ENCODE measurements around the gene PRKACA. TPM values are rescaled to one million over a fixed set of nuclear protein-coding genes. Genes with fewer than 3 reads are reported as not detected.

PRKACA gene
- total and polyA plus RNA-seq, 4 donors, result 43.7 to 103 (median 67.9) TPM

DNA sequence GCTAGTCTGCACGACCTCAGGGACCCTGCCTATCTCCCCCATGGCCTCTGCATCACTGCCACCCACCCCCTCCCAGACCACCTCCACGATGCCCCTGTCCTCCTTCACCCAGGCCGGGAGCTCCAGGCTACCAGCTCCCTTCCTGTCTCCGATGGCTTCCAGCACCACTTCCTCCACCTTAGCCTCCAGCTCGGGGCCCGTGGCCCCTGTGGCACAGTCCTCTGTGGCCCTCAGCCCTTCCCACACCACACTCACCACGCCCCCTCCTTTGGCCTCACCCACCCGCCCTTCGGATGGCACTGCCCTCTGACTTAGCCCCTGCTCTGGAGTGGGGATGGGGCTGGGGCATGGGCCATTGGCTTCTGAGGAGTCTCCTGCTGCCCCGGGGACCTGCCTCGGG lies 62.8 kb downstream of the PRKACA start:
- WGBS, 2 donors, result 41 to 61% methylated on average over 11 of the region's 11 CpGs
- no peak for DNase-seq
- no peak for ATAC-seq (ENCODE audit: insufficient read depth, low FRiP score)
- Histone ChIP-seq H3K27me3 (ENCODE audit: control insufficient read depth in 3 of 3, insufficient read depth in 3 of 3, low read length in 2 of 3) (peaks cover 0 to 6% (median 5%) of the 10 kb centered on the region in 3 donors), H3K9ac (ENCODE audit: insufficient read depth in 1 of 2, low read length in 2 of 2) (no peak overlapping the region), H3K27ac (ENCODE audit: low read depth in 1 of 2, low read length in 1 of 2) (no peak overlapping the region), H3K4me3 (no peak overlapping the region), H3K9me3 (ENCODE audit: control insufficient read depth in 4 of 4, insufficient read depth in 3 of 4, low read length in 3 of 4) (peaks cover 0 to 6% (median 0%) of the 10 kb centered on the region in 4 donors), H3K4me1 (ENCODE audit: control insufficient read depth in 5 of 5, insufficient read depth in 5 of 5, low read length in 5 of 5) (peaks cover 3 to 11% (median 4%) of the 10 kb centered on the region in 5 donors), H3K36me3 (ENCODE audit: control insufficient read depth in 4 of 4, insufficient read depth in 4 of 4, low read length in 4 of 4) (peaks cover 0 to 15% (median 3%) of the 10 kb centered on the region in 4 donors)
- TF ChIP-seq, protein P1, sequence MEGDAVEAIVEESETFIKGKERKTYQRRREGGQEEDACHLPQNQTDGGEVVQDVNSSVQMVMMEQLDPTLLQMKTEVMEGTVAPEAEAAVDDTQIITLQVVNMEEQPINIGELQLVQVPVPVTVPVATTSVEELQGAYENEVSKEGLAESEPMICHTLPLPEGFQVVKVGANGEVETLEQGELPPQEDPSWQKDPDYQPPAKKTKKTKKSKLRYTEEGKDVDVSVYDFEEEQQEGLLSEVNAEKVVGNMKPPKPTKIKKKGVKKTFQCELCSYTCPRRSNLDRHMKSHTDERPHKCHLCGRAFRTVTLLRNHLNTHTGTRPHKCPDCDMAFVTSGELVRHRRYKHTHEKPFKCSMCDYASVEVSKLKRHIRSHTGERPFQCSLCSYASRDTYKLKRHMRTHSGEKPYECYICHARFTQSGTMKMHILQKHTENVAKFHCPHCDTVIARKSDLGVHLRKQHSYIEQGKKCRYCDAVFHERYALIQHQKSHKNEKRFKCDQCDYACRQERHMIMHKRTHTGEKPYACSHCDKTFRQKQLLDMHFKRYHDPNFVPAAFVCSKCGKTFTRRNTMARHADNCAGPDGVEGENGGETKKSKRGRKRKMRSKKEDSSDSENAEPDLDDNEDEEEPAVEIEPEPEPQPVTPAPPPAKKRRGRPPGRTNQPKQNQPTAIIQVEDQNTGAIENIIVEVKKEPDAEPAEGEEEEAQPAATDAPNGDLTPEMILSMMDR (IDR thresholded peaks at IDR 0.05; ENCODE audit: control extremely low read depth, extremely low read depth), result no peak

DNA sequence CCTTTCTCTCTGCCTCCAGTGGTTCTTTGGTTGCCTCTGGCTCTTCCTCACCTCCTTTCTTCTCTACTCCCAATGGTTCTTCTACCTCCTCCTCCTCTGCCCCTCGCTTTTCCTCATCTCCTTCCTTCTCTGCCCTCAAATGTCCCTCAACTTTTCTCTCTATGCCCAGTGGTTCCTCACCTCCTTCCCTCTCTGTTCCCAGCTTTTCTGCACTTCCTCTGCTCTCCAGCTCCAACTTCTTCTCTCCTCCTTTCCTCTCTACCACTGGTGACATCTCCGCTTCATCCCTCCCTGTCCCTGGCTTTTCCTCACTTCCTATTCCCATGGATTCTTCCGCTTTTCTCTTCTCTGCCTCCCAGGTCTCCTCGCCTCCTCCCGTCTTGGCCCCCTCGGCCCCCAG lies 63.5 kb downstream of the PRKACA start:
- Histone ChIP-seq H3K4me1 (ENCODE audit: control insufficient read depth in 5 of 5, insufficient read depth in 5 of 5, low read length in 5 of 5) (peaks cover 3 to 11% (median 4%) of the 10 kb centered on the region in 5 donors), H3K27ac (ENCODE audit: low read depth in 1 of 2, low read length in 1 of 2) (no peak overlapping the region), H3K9ac (ENCODE audit: insufficient read depth in 1 of 2, low read length in 2 of 2) (no peak overlapping the region), H3K4me3 (no peak overlapping the region), H3K36me3 (ENCODE audit: control insufficient read depth in 4 of 4, insufficient read depth in 4 of 4, low read length in 4 of 4) (peaks cover 0 to 16% (median 3%) of the 10 kb centered on the region in 4 donors), H3K27me3 (ENCODE audit: control insufficient read depth in 3 of 3, insufficient read depth in 3 of 3, low read length in 2 of 3) (peaks cover 0 to 6% (median 5%) of the 10 kb centered on the region in 3 donors), H3K9me3 (ENCODE audit: control insufficient read depth in 4 of 4, insufficient read depth in 3 of 4, low read length in 3 of 4) (peaks cover 0 to 6% (median 0%) of the 10 kb centered on the region in 4 donors)
- WGBS, 2 donors, result 75 to 78% methylated on average over 6 of the region's 6 CpGs
- ATAC-seq (ENCODE audit: insufficient read depth, low FRiP score) (no peak), DNase-seq (no peak)
- TF ChIP-seq, protein P1 (IDR thresholded peaks at IDR 0.05; ENCODE audit: control extremely low read depth, extremely low read depth), result no peak

DNA sequence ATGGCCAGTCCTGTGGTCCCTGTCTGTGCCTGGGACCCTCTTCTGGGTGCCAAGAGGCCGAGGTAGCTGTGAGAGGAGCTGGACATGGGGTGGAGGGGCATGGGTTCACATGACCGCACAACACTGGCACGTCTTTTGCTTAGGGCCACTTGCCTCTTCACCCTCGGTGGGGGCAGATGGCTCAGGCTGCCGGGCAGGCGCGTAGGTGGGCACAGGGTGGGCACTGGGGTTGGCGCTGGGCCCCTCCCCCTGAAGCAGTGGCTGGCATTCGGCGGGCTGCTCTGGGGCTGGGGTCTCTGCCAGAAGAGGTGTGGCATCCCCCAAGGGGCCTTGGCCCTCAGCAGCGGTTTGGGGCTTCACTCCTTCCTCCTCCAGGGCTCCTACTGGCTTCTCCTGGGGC lies 64.1 kb downstream of the PRKACA start:
- H3K27me3 ChIP-seq (ENCODE audit: control insufficient read depth in 3 of 3, insufficient read depth in 3 of 3, low read length in 2 of 3), result peaks cover 0 to 3% (median 3%) of the 10 kb centered on the region in 3 donors
- H3K27ac ChIP-seq (ENCODE audit: low read depth in 1 of 2, low read length in 1 of 2), result no peak overlapping the region
- no peak overlapping the region for H3K4me3 ChIP-seq
- peaks cover 0 to 19% (median 3%) of the 10 kb centered on the region in 4 donors for H3K36me3 ChIP-seq (ENCODE audit: control insufficient read depth in 4 of 4, insufficient read depth in 4 of 4, low read length in 4 of 4)
- no peak overlapping the region for H3K9ac ChIP-seq (ENCODE audit: insufficient read depth in 1 of 2, low read length in 2 of 2)
- DNase-seq (no peak), ATAC-seq (ENCODE audit: insufficient read depth, low FRiP score) (no peak)
- H3K9me3 ChIP-seq (ENCODE audit: control insufficient read depth in 4 of 4, insufficient read depth in 3 of 4, low read length in 3 of 4), result peaks cover 0 to 6% (median 0%) of the 10 kb centered on the region in 4 donors
- TF ChIP-seq, protein P1 (IDR thresholded peaks at IDR 0.05; ENCODE audit: control extremely low read depth, extremely low read depth), result no peak
- 92 to 93% methylated on average over 11 of the region's 11 CpGs for WGBS, 2 donors
- H3K4me1 ChIP-seq (ENCODE audit: control insufficient read depth in 5 of 5, insufficient read depth in 5 of 5, low read length in 5 of 5), result peaks cover 1 to 11% (median 4%) of the 10 kb centered on the region in 5 donors

DNA sequence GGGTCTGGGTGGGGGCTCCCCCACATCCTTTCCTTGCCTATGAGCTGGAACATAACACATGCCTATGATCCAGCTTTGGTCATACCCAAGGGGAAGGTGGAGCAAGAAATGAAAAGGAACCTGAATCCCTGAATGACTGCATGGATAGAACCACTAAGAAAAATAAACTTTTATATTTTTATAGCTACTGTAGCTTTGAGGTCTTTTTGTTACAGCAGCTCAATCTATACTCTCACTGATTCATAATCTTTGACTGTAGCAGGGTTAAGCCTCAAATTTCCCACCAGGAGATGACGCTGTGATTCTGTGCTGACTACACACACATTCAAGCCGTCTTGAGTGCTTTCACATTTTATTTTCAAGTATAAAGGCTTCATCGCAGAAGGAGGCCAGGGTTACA lies 64.5 kb downstream of the PRKACA start:
- no peaks in the 10 kb centered on the region for H3K27me3 ChIP-seq (ENCODE audit: control insufficient read depth in 3 of 3, insufficient read depth in 3 of 3, low read length in 2 of 3)
- no peak overlapping the region for H3K4me3 ChIP-seq
- no peak overlapping the region for H3K27ac ChIP-seq (ENCODE audit: low read depth in 1 of 2, low read length in 1 of 2)
- WGBS, 2 donors, result 95 to 98% methylated on average over 3 of the region's 3 CpGs
- DNase-seq, result no peak
- H3K36me3 ChIP-seq (ENCODE audit: control insufficient read depth in 4 of 4, insufficient read depth in 4 of 4, low read length in 4 of 4), result peaks cover 0 to 21% (median 3%) of the 10 kb centered on the region in 4 donors
- TF ChIP-seq, protein P1 (IDR thresholded peaks at IDR 0.05; ENCODE audit: control extremely low read depth, extremely low read depth), result no peak
- peaks cover 0 to 6% (median 1%) of the 10 kb centered on the region in 4 donors for H3K9me3 ChIP-seq (ENCODE audit: control insufficient read depth in 4 of 4, insufficient read depth in 3 of 4, low read length in 3 of 4)
- peaks cover under 1 to 8% (median 1%) of the 10 kb centered on the region in 5 donors for H3K4me1 ChIP-seq (ENCODE audit: control insufficient read depth in 5 of 5, insufficient read depth in 5 of 5, low read length in 5 of 5)
- no peak for ATAC-seq (ENCODE audit: insufficient read depth, low FRiP score)
- no peak overlapping the region for H3K9ac ChIP-seq (ENCODE audit: insufficient read depth in 1 of 2, low read length in 2 of 2)
